Ovary (tissue), 9 donors: ENCODE results near the gene RAPGEF6. TPM values are rescaled to one million over a fixed set of nuclear protein-coding genes. Genes with fewer than 3 reads are reported as not detected.

ENCODE experiments used
- DNase-seq, 5 donors: peaks; one replicate each; pipeline ENCODE4 v3.0.0-alpha.2; 2019 to 2020
- H3K27ac ChIP-seq, 2 donors: fragments of 200-600 bp; one replicate each; pipeline versions ENCODE4 v1.5.1 to v1.8.0; 2019 to 2022
- H3K27me3 ChIP-seq: fragments of 200-600 bp; one replicate; pipeline ENCODE4 v1.8.0; 2022
- H3K36me3 ChIP-seq: fragments of 200-600 bp; sonication (generic); one replicate; pipeline ENCODE4 v1.5.1; 2019
- H3K4me1 ChIP-seq: one replicate; pipeline ENCODE4 v1.8.1; 2013; ENCODE audit warnings: mild to moderate bottlenecking, moderate library complexity; ENCODE audit not compliant: insufficient read depth
- H3K4me3 ChIP-seq: fragments of 200-600 bp; sonication (generic); one replicate; pipeline ENCODE4 v1.5.1; 2017
- H3K9me3 ChIP-seq, 2 donors: fragments of 200-600 bp in 1 of 2; sonication (generic) in 1 of 2; one replicate each; pipeline versions ENCODE4 v1.5.1 to v1.8.1; 2013 to 2019; ENCODE audit warnings: mild to moderate bottlenecking in 1 of 2, moderate library complexity in 1 of 2
- CTCF ChIP-seq, 3 donors: fragments of 450-650 bp in 2 of 3; fragments of 200-600 bp in 1 of 3; IDR thresholded peaks; one replicate each; pipeline versions ENCODE4 v1.5.1 to v1.8.0; 2016 to 2022; ENCODE audit warnings: antibody characterized with exemption in 3 of 3, mild to moderate bottlenecking in 1 of 3
- EP300 ChIP-seq: sonication (generic); formaldehyde crosslinking; IDR thresholded peaks from one replicate; pipeline ENCODE4 v1.6.1; 2017; ENCODE audit warnings: antibody characterized with exemption
- POLR2A ChIP-seq: fragments of 450-650 bp; IDR thresholded peaks from one replicate; pipeline ENCODE4 v1.6.1; 2017; ENCODE audit warnings: antibody characterized with exemption, mild to moderate bottlenecking, moderate library complexity
- WGBS, 3 donors: extraction: QIAGEN DNeasy Blood & Tissue Kit in 1 of 3; methylation state at CpG; one replicate each; pipeline versions ENCODE4 v1.1.5 to v1.1.7; 2013 to 2017; 5-methylcytosine and 5-hydroxymethylcytosine counted together
- intact Hi-C, 4 donors: fragments of 100-400 bp; cut with DNase I; formaldehyde crosslinking; loops; one replicate each; pipeline versions ENCODE4 v1.11.0 to v1.15.1; 2022 to 2023
- polyA plus RNA-seq, 2 donors: library from polyadenylated mRNA; stranded (reverse); fragments of 200-250 nt in 1 of 2; fragments of 350-450 nt in 1 of 2; fragmentation: Illumina TruSeq in 1 of 2; extraction: RNeasy Lipid Tissue Mini Kit (QIAGEN cat#74804) in 1 of 2; gene quantifications; one replicate each; pipeline ENCODE4 v1.2.3, GENCODE V29; 2013 to 2014
- total RNA-seq, 7 donors: library from RNA; depleted of rRNA in 2 of 7; stranded (reverse); fragments of >200 nt in 2 of 7; fragmentation: NEBNext Ultra II Directional in 3 of 7; extraction: Animal tissue kit (Norgen Biotek cat#: 25700) in 3 of 7; gene quantifications; one replicate each; pipeline versions ENCODE4 v1.1.0 to v1.2.4, GENCODE V29; 2016 to 2023
- donor health status: DM: no; HTN: no; CAD: no; lungs with moderate emphysema.
- donor health status: DM: no; HTN: no; CAD: no.
- donor health status: Bipolar disorder and iron deficiency.
- donor health status: DM: yes; HTN: yes; CAD: no.
- donor health status: DM: no; HTN: no; CAD: no.
- donor health status: DM: yes; HTN: yes; CAD: no.

The RAPGEF6 gene
- total and polyA plus RNA-seq, 9 donors: 4.2 to 25.8 (median 18.5) TPM

GRCh38 chr5:131457193-131457592, 177.8 kb downstream of the RAPGEF6 start:
- intact Hi-C loops: no loop called here
- no peaks in the 10 kb centered on the region for H3K27me3 ChIP-seq
- H3K9me3 ChIP-seq: no peaks in the 10 kb centered on the region
- H3K36me3 ChIP-seq: no peaks in the 10 kb centered on the region
- no peaks in the 10 kb centered on the region for H3K4me1 ChIP-seq
- no peak for DNase-seq
- no peak overlapping the region for H3K27ac ChIP-seq
- H3K4me3 ChIP-seq: no peak overlapping the region
- WGBS, 3 donors: 76 to 97% (median 79%) methylated on average over 1 of the region's 1 CpG
- TF ChIP-seq POLR2A (no peak), EP300 (no peak), CTCF (IDR thresholded peaks at IDR 0.05) (no peak)

DNA sequence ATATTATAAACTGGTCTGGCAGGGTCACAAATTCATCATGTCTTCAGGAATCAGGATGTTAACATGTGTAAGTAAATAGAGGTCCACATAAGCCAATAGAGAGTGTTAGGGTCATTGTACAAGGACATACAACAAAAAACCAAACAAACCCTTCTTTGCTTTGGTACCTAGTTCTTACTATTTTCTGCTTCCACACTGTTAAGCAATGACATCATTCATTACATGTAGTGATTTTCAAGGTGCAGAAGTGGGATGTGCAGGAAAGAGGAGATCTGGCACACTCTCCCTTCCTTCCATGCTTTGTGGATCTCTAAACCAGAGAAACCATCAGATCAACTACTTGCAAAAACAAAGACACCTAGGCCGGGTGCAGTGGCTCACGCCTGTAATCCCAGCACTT, 184.1 kb downstream of the RAPGEF6 start:
- H3K36me3 ChIP-seq: no peaks in the 10 kb centered on the region
- intact Hi-C loops: no loop called here

DNA sequence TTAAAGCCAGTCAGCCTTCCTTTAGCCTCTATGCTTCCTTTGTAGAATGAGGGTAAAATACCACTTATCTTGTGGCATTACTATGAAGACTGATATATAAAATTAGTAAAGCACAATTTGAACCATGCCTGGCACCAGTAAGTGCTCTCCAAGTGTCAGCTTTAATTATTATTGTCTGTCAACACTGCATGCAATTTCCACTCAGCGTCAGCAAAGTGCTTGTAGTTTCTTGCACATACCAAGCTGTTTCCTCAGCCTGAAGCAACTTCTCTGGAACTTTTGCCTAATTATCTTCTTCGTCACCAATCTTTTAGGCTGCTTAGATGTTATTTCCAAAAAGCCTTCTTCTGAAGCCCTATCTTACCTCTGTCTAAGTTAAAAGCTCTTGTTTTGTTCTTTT, 193.8 kb downstream of the RAPGEF6 start:
- WGBS, 3 donors: 74 to 81% (median 80%) methylated on average over 2 of the region's 2 CpGs
- H3K36me3 ChIP-seq: no peaks in the 10 kb centered on the region

More for the DNA sequence above, 184.1 kb downstream of the RAPGEF6 start:
- Histone ChIP-seq H3K27me3 (no peaks in the 10 kb centered on the region), H3K4me3 (no peak overlapping the region), H3K9me3 (no peaks in the 10 kb centered on the region), H3K27ac (no peak overlapping the region), H3K4me1 (no peaks in the 10 kb centered on the region)
- WGBS, 3 donors: 94 to 98% (median 95%) methylated on average over 2 of the region's 2 CpGs
- TF ChIP-seq POLR2A (no peak), CTCF (IDR thresholded peaks at IDR 0.05) (no peak), EP300 (no peak)
- no peak for DNase-seq

DNA sequence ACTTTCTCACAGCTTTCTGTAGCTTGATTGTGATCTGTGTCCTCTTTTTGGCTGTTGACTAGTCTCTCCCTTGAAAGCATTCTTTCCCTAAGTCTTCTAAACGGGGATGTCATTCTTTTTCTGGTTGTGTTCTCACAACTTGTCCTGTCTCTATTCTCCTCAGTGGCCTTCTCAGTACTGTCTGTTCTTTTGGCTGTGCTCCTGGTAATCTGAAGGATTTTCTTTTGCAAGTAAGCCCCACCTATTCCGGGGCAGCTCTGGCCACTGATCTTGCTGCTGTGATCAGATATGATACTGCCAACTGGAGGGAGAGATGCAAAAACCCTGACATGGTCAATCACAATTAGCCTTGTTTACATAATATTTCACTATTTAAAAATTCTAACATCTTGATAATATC, 198.9 kb downstream of the RAPGEF6 start:
- TF ChIP-seq CTCF (IDR thresholded peaks at IDR 0.05) (no peak), POLR2A (no peak), EP300 (no peak)
- Histone ChIP-seq H3K4me3 (no peak overlapping the region), H3K27ac (no peak overlapping the region), H3K4me1 (no peaks in the 10 kb centered on the region), H3K36me3 (no peaks in the 10 kb centered on the region), H3K9me3 (no peaks in the 10 kb centered on the region), H3K27me3 (no peaks in the 10 kb centered on the region)
- 45 to 64% (median 61%) methylated on average over 2 of the region's 2 CpGs for WGBS, 3 donors
- intact Hi-C loops: no loop called here
- no peak for DNase-seq

More for the DNA sequence above, 193.8 kb downstream of the RAPGEF6 start:
- Histone ChIP-seq H3K27me3 (no peaks in the 10 kb centered on the region), H3K27ac (no peak overlapping the region), H3K4me3 (no peak overlapping the region), H3K4me1 (no peaks in the 10 kb centered on the region), H3K9me3 (no peaks in the 10 kb centered on the region)
- no peak for DNase-seq
- TF ChIP-seq CTCF (IDR thresholded peaks at IDR 0.05): no peak
- TF ChIP-seq EP300: no peak
- intact Hi-C loops: no loop called here

DNA sequence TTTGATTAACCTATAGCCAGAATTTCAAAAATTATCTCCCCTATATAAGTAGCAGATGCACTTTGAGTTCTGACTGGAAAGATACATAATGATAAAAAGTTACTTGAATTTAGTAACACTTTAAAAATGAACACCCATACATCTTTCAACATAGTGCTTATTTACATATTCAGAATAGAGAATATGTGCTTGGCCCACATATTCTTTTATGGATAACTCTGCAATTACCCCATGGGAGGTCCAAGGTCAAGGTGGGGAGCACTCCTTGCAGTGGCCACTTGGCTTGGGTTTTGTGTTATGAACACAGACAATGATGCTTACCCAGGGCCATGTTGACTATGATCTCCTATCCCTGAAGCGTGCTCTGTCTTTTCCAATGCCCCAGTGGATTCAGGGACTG, 201.9 kb downstream of the RAPGEF6 start:
- Histone ChIP-seq H3K27ac (no peak overlapping the region), H3K27me3 (no peaks in the 10 kb centered on the region), H3K4me3 (no peak overlapping the region), H3K9me3 (no peaks in the 10 kb centered on the region), H3K36me3 (peaks cover 4% of the 10 kb centered on the region), H3K4me1 (no peaks in the 10 kb centered on the region)
- 91 to 98% (median 93%) methylated on average over 1 of the region's 1 CpG for WGBS, 3 donors
- intact Hi-C loops: no loop called here
- no peak for DNase-seq
- TF ChIP-seq EP300 (no peak), CTCF (IDR thresholded peaks at IDR 0.05) (no peak), POLR2A (no peak)
